Activated CD4-positive, alpha-beta T cell treated with anti-CD3 and anti-CD28 coated beads, Interleukin-2, amount 50 U/mL, for 4 hours (primary cell): ENCODE results near the gene INTS11.
A peak's percentile ranks its signal among the peaks of the same experiment; 100 is the strongest.

Experiments
- DNase-seq, 2 experiments: peaks; one replicate each; pipeline ENCODE4 v3.0.0-alpha.2; 2020

Gene INTS11

GRCh38 chr1:1297802-1298424 is 26.5 kb downstream of the INTS11 start:
- DNase-seq, result no peak

- no peak for DNase-seq
These were observed 28.1 kb downstream of the INTS11 start for GRCh38 chr1:1296070-1297061.

GRCh38 chr1:1295154-1295923 is 29.1 kb downstream of the INTS11 start:
- DNase-seq, result no peak

- DNase-seq, result no peak
These were observed 30.1 kb downstream of the INTS11 start for GRCh38 chr1:1294250-1294890.

DNA sequence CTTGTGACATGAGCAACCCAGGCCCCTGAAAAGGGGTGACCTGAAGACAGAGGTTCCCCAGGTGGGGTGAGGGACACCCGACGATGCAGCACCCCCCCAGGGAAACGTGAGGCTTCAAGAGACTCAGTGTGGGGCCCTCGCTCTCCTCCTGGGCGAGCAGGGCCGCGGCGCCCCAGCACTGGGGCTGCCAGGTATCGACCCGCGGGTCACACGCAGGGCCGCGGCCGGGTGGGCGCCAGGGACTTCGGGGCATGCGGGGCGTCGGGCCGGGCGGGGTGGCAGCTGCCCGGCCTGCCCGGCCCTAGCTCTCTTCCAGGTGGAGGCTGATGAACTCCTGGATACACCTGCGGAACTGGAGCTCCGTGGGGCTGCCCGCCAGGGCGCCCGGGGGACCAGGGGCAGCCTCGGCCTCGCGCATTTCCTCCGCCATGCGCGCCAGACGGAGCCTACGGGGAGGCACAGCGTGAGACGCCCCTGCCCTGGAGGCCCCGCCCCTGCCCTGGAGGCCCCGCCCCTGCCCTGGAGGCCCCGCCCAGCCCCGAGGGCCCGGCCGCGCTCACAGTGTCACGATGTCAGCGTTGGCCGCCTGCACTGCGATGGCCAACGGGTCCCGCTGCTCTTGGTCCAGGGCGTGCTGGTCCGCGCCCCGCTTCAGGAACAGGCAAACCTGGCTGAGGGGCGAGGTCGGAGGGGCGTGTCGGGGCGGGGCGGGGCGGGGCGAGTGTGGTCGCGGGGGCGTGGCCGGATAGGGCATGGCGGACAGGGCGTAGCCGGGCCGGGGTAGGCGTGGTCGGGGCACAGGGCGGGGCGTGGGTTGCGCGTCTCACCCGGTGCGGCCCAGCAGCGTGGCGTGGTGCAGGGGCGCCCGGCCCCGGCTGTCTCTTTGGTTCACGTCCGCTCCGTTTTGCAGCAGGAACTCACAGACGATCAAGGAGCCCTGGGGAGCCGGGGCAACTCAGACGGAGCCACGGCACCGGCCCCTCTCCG is 30.9 kb downstream of the INTS11 start:
- DNase-seq, result no peak

GRCh38 chr1:1292851-1293250 is 31.6 kb downstream of the INTS11 start:
- DNase-seq, result no peak

- DNase-seq, result no peak
These were observed 32.0 kb downstream of the INTS11 start for GRCh38 chr1:1292442-1292779.

- DNase-seq, result peak; percentile 64 to 68
These were observed 32.7 kb downstream of the INTS11 start for GRCh38 chr1:1291548-1292441.

GRCh38 chr1:1291023-1291528 is 33.4 kb downstream of the INTS11 start:
- no peak for DNase-seq

- DNase-seq, result peak; percentile 63 to 65
These were observed 34.2 kb downstream of the INTS11 start for GRCh38 chr1:1290238-1290731.

DNA sequence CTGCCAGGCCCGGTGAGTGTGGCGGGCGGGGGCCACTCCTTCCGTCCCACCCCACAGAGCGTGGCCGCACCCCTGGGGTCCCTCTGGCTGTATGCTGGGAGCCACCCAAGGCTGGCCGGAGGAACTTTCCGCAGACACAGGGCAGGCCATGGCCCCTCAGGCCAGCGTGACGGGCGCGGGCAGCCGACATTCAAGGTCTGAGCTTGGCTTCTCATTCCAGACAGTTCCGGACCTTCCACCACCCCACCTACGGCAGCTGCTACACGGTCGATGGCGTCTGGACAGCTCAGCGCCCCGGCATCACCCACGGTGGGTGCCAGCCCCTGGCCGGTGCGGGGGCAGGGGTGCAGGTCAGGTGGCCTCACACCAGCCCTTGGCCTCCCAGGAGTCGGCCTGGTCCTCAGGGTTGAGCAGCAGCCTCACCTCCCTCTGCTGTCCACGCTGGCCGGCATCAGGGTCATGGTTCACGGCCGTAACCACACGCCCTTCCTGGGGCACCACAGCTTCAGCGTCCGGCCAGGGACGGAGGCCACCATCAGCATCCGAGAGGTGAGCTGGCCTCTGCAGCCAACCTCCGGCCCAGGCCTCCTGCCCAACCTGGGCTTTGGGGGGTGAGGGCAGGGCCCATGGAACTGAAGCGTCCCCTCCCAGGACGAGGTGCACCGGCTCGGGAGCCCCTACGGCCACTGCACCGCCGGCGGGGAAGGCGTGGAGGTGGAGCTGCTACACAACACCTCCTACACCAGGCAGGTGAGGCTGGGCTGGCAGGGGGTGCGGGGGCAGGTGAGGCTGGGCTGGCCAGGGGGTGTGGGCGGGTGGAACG is 37.0 kb downstream of the INTS11 start:
- no peak for DNase-seq

DNA sequence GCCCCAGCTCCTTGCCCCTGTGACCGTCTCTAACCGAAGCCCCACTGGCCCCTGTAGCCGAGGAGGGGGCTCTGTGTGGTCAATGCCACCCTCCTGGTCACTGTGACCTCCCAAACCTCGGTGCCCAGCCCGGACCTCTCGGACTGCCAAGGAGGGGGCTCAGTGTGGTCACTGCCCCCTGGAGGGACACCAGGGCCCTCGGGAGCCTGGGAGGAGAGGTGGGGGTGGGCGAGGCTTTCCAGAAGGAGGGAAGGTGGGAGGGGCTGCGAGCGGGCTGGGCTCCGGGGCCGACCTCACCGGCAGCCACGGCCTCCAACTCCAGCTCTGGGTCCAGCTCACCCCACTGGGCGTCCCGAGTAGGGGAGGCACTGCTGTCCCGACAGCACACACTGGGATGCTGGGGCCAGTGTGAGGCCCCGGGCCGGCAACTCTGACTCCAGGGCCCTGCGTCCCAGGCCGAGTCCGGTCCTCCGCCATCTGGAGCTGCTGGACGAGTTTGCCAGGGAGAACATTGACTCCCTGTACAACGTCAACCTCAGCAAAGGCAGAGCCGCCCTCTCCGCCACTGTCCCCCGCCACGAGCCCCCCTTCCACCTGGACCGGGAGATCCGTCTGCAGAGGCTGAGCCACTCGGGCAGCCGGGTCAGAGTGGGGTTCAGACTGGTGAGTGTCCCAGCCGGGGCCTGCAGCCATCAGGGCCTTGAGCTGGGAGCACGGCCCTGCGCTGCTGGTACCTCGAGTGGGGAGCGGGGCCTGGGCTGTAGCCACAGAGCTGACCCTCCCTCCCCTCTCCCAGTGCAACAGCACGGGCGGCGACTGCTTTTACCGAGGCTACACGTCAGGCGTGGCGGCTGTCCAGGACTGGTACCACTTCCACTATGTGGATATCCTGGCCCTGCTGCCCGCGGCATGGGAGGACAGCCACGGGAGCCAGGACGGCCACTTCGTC is 37.9 kb downstream of the INTS11 start:
- no peak for DNase-seq

DNA sequence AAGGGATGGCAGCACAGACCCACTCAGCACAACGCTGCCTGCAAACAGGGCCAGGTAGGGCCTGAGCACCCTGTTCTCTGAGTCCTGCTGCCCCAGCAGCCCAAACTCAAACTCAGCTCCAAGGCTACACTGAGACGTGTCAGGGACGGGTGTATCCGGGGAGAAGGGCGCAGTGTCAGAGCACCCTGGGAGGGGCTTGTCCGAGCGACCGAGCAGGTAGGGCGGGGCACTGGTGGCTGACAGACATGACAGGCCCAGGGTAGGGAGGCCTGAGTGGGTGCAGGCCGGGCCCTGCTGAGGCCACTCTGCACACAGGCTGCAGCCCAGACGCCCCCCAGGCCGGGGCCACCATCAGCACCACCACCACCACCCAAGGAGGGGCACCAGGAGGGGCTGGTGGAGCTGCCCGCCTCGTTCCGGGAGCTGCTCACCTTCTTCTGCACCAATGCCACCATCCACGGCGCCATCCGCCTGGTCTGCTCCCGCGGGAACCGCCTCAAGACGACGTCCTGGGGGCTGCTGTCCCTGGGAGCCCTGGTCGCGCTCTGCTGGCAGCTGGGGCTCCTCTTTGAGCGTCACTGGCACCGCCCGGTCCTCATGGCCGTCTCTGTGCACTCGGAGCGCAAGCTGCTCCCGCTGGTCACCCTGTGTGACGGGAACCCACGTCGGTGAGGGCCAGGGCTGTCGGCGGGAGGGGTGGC is 38.7 kb downstream of the INTS11 start:
- DNase-seq, result no peak

- no peak for DNase-seq
These were observed 39.3 kb downstream of the INTS11 start for GRCh38 chr1:1285102-1285571.

- no peak for DNase-seq
These were observed 40.0 kb downstream of the INTS11 start for GRCh38 chr1:1284221-1285101.

GRCh38 chr1:1283821-1284220 is 40.6 kb downstream of the INTS11 start:
- no peak for DNase-seq
